Mesenchymal stem cell (in vitro differentiated cells and primary cell): Measurements from ENCODE around the gene MED12L.
A peak's percentile ranks its signal among the peaks of the same experiment; 100 is the strongest.

Experiments used
- DNase-seq: peaks from one replicate; pipeline ENCODE4 v3.0.0-alpha.2; 2013
- H2AFZ ChIP-seq: one replicate; pipeline ENCODE4 v1.6.1; 2013; ENCODE audit warnings: low read depth, mild to moderate bottlenecking, control low read depth, inconsistent platforms, low read length, moderate library complexity
- H2AK5ac ChIP-seq: 2 replicates; pipeline ENCODE4 v1.6.1; 2013; ENCODE audit warnings: low read length, moderate library complexity, mild to moderate bottlenecking, inconsistent platforms; ENCODE audit not compliant: severe bottlenecking
- H2BK120ac ChIP-seq: one replicate; pipeline ENCODE4 v1.6.1; 2013; ENCODE audit warnings: low read depth, mild to moderate bottlenecking, inconsistent platforms, low read length, moderate library complexity
- H2BK12ac ChIP-seq, 2 experiments: one replicate each; pipeline ENCODE4 v1.6.1; 2013; ENCODE audit warnings: inconsistent platforms in 2 of 2, low read length in 2 of 2, mild to moderate bottlenecking in 2 of 2, moderate library complexity in 2 of 2, control low read depth in 1 of 2
- H2BK15ac ChIP-seq: one replicate; pipeline ENCODE4 v1.6.1; 2013; ENCODE audit warnings: mild to moderate bottlenecking, low read depth, inconsistent platforms; ENCODE audit not compliant: poor library complexity, severe bottlenecking
- H2BK5ac ChIP-seq: 2 replicates; pipeline ENCODE4 v1.6.1; 2013; ENCODE audit warnings: low read depth, mild to moderate bottlenecking, low read length, control low read depth, inconsistent platforms; ENCODE audit not compliant: poor library complexity, severe bottlenecking
- H3K14ac ChIP-seq, 2 experiments: one replicate each; pipeline ENCODE4 v1.6.1; 2013; ENCODE audit warnings: inconsistent platforms in 2 of 2, low read length in 2 of 2, control low read depth in 1 of 2, mild to moderate bottlenecking in 1 of 2, moderate library complexity in 1 of 2
- H3K18ac ChIP-seq, 2 experiments: one replicate each; pipeline ENCODE4 v1.6.1; 2013; ENCODE audit warnings: inconsistent platforms in 2 of 2, low read length in 2 of 2, control low read depth in 1 of 2, low read depth in 1 of 2, mild to moderate bottlenecking in 1 of 2
- H3K23ac ChIP-seq, 2 experiments: one replicate each; pipeline ENCODE4 v1.6.1; 2013; ENCODE audit warnings: inconsistent platforms in 2 of 2, low read length in 2 of 2, mild to moderate bottlenecking in 2 of 2, moderate library complexity in 2 of 2, control low read depth in 1 of 2
- H3K27ac ChIP-seq: 2 replicates; pipeline ENCODE4 v1.5.1; 2013; ENCODE audit warnings: mild to moderate bottlenecking, moderate library complexity, low read length, control low read depth, inconsistent platforms; ENCODE audit not compliant: poor library complexity, severe bottlenecking
- H3K27me3 ChIP-seq, 2 experiments: 2 replicates each; pipeline versions ENCODE4 v1.6.1 to v1.7.0; 2013; ENCODE audit warnings: low read length in 2 of 2, mild to moderate bottlenecking in 2 of 2, moderate library complexity in 2 of 2, control low read depth in 1 of 2, inconsistent platforms in 1 of 2; ENCODE audit not compliant: control insufficient read depth in 1 of 2, insufficient read depth in 1 of 2
- H3K36me3 ChIP-seq, 2 experiments: 2 replicates each; pipeline versions ENCODE4 v1.6.1 to v1.7.0; 2013; ENCODE audit warnings: low read length in 2 of 2, control low read depth in 1 of 2, inconsistent platforms in 1 of 2, low read depth in 1 of 2, mild to moderate bottlenecking in 1 of 2; ENCODE audit not compliant: insufficient read depth in 2 of 2, control insufficient read depth in 1 of 2
- H3K4ac ChIP-seq, 2 experiments: one replicate each; pipeline ENCODE4 v1.6.1; 2013; ENCODE audit warnings: inconsistent platforms in 2 of 2, low read length in 2 of 2, mild to moderate bottlenecking in 2 of 2, moderate library complexity in 2 of 2, control low read depth in 1 of 2, low read depth in 1 of 2
- H3K4me1 ChIP-seq: 2 replicates; pipeline ENCODE4 v1.6.1; 2013; ENCODE audit warnings: low read depth, low read length, control low read depth; ENCODE audit not compliant: control insufficient read depth, insufficient read depth
- H3K4me2 ChIP-seq: 2 replicates; pipeline ENCODE4 v1.6.1; 2013; ENCODE audit warnings: low read length, mild to moderate bottlenecking, inconsistent platforms; ENCODE audit not compliant: poor library complexity, severe bottlenecking
- H3K4me3 ChIP-seq, 2 experiments: 2 replicates each; pipeline versions ENCODE4 v1.5.1 to v1.7.0; 2013; ENCODE audit warnings: low read length in 2 of 2, mild to moderate bottlenecking in 2 of 2, control low read depth in 1 of 2, low read depth in 1 of 2; ENCODE audit not compliant: insufficient read depth in 1 of 2
- H3K79me1 ChIP-seq: replicated peaks from 2 replicates; pipeline ENCODE4 v1.6.1; 2013; ENCODE audit warnings: mild to moderate bottlenecking, control low read depth, low read length, inconsistent platforms; ENCODE audit not compliant: poor library complexity, severe bottlenecking
- H3K9ac ChIP-seq: 2 replicates; pipeline ENCODE4 v1.7.0; 2013; ENCODE audit warnings: mild to moderate bottlenecking, low read length, moderate library complexity
- H3K9me3 ChIP-seq: 2 replicates; pipeline ENCODE4 v1.7.0; 2013; ENCODE audit warnings: mild to moderate bottlenecking, low read length; ENCODE audit not compliant: control insufficient read depth
- H4K8ac ChIP-seq: one replicate; pipeline ENCODE4 v1.6.1; 2013; ENCODE audit warnings: inconsistent platforms, mild to moderate bottlenecking, low read length, moderate library complexity
- H4K91ac ChIP-seq: one replicate; pipeline ENCODE4 v1.6.1; 2013; ENCODE audit warnings: mild to moderate bottlenecking, low read length, inconsistent platforms
- WGBS: methylation state at CpG from one replicate; pipeline ENCODE4 v1.1.7; 2013; ENCODE audit warnings: mixed read lengths; 5-methylcytosine and 5-hydroxymethylcytosine counted together

The MED12L gene

DNA sequence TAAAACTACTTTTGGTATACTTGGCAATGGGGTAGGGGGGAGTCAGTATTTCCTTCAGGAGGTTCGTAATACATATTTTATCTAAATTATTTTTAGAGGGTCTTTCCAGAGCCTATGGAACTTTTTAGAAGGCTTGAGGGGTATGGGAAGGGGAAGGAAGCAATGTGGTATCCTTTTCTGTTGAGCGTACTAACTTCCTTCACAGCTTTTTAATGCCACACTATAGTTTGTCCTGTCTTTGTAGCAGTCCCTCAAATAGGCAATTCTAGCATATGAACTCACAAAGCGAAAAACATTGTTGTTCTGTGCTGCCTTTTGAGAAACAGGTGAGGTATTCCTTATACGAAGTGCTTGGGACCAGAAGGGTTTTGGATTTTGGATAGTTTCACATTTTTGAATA, 266.2 kb downstream of the MED12L start:
- Histone ChIP-seq H2BK12ac (no peak overlapping the region), H4K8ac (no peak overlapping the region), H3K14ac (no peak overlapping the region), H3K79me1 (no peaks in the 10 kb centered on the region), H3K4ac (no peak overlapping the region), H3K18ac (no peak overlapping the region), H3K4me3 (no peak overlapping the region), H3K9me3 (no peaks in the 10 kb centered on the region), H3K27ac (no peak overlapping the region), H3K23ac (no peak overlapping the region), H3K9ac (no peak overlapping the region), H2BK15ac (no peak overlapping the region), H2BK120ac (no peak overlapping the region), H3K27me3 (no peaks in the 10 kb centered on the region), H3K4me1 (no peaks in the 10 kb centered on the region), H2BK5ac (no peak overlapping the region), H2AK5ac (no peak overlapping the region), H3K36me3 (no peaks in the 10 kb centered on the region), H2AFZ (no peak overlapping the region), H4K91ac (no peak overlapping the region), H3K4me2 (no peak overlapping the region)
- 100% methylated on average over 3 of the region's 4 CpGs for WGBS
- no peak for DNase-seq

DNA sequence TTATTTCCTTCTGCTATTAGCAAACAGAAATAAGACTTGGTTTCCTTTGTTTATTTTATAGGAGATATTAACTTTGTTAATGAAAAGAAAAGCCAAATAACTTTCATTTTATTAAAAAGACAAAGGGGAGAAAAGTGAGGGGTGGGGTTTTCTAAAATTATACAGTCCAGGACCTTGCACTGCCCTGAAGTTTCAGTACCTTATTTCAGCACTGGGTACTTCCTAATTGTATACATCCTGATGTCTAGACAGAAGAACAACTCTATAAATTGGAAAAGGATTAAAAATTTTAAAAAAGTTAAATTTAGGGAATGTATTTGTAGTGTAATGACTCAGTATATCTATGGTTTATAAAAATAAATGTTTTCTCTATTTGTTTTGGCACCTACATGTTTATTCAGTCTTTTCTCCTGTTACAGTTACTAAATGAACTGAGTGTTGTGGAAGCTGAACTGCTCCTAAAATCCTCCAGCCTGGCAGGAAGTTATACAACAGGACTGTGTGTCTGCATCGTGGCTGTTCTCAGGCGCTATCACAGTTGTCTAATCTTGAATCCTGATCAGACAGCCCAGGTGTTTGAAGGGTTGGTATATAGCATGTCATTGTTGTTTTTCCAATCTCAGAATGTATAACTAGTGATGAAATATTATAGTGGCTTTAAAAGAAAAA, 271.5 kb downstream of the MED12L start:
- Histone ChIP-seq H2BK12ac (no peak overlapping the region), H3K9me3 (no peaks in the 10 kb centered on the region), H2BK5ac (no peak overlapping the region), H3K9ac (peak overlapping the region; percentile 13), H3K4ac (no peak overlapping the region), H3K79me1 (no peaks in the 10 kb centered on the region), H2BK120ac (no peak overlapping the region), H2AFZ (no peak overlapping the region), H4K8ac (no peak overlapping the region), H3K4me3 (no peak overlapping the region), H2AK5ac (no peak overlapping the region), H2BK15ac (no peak overlapping the region), H4K91ac (no peak overlapping the region), H3K14ac (no peak overlapping the region), H3K4me2 (no peak overlapping the region), H3K23ac (no peak overlapping the region), H3K27me3 (no peaks in the 10 kb centered on the region), H3K18ac (no peak overlapping the region), H3K4me1 (no peaks in the 10 kb centered on the region), H3K36me3 (no peaks in the 10 kb centered on the region), H3K27ac (no peak overlapping the region)
- WGBS = 41% methylated on average over 2 of the region's 2 CpGs
- DNase-seq = no peak

DNA sequence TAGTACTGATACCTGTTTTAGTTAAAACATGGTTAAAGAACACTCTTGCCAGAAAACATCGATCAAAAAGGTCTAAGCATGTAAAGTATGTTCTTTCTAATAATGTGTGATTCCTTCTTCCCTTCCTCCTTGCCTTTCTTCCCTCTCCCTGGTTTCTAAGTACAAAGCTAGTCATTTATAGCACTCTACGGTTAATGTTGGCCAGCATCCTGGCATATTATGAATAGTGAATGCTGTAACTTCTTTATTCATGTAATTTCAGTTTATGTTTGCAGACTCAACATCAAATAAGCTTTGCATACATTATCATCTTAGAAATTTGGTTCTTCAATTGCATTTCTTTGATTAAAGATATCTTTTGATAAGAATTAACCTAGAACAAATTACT, 272.0 kb downstream of the MED12L start:
- H3K4me1 ChIP-seq = no peaks in the 10 kb centered on the region
- H4K8ac ChIP-seq = no peak overlapping the region
- H3K27ac ChIP-seq = no peak overlapping the region
- H3K79me1 ChIP-seq = no peaks in the 10 kb centered on the region
- no peak overlapping the region for H2BK12ac ChIP-seq
- H2AK5ac ChIP-seq = no peak overlapping the region
- no peak overlapping the region for H2BK120ac ChIP-seq
- no peak overlapping the region for H2BK5ac ChIP-seq
- DNase-seq = no peak
- peak overlapping the region; percentile 13 for H3K9ac ChIP-seq
- H2BK15ac ChIP-seq = no peak overlapping the region
- no peak overlapping the region for H2AFZ ChIP-seq
- H4K91ac ChIP-seq = no peak overlapping the region
- no CpG with 5 or more reads among the region's 2 CpGs for WGBS
- no peaks in the 10 kb centered on the region for H3K27me3 ChIP-seq
- no peak overlapping the region for H3K4me3 ChIP-seq
- no peaks in the 10 kb centered on the region for H3K36me3 ChIP-seq
- H3K4me2 ChIP-seq = no peak overlapping the region
- H3K23ac ChIP-seq = no peak overlapping the region
- no peaks in the 10 kb centered on the region for H3K9me3 ChIP-seq
- no peak overlapping the region for H3K18ac ChIP-seq
- no peak overlapping the region for H3K14ac ChIP-seq
- H3K4ac ChIP-seq = no peak overlapping the region

DNA sequence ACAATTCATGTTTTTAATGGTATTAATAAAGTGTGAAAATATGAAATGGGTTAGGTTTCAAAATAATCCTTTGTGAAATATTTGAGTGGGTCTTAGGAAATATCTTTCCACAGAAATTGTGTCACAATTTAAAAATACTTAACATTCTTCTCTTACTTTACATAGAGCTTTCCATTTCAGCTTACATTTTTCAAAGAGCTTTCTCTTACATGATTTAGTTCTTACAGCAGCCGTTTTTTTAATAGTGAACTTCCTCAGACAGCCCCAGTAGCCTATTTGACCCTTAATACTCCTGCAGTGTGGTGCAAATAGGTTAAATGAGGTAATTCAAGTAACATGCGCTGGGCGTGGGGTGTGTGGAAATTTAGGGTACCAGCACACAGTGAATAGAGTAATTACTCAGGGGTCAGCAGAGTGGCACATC, 277.3 kb downstream of the MED12L start:
- H2BK120ac ChIP-seq = no peak overlapping the region
- H3K27me3 ChIP-seq = no peaks in the 10 kb centered on the region
- no peak overlapping the region for H3K14ac ChIP-seq
- no peaks in the 10 kb centered on the region for H3K36me3 ChIP-seq
- no peak overlapping the region for H3K18ac ChIP-seq
- no peak overlapping the region for H2BK5ac ChIP-seq
- H3K9me3 ChIP-seq = no peaks in the 10 kb centered on the region
- H3K4ac ChIP-seq = no peak overlapping the region
- H3K4me1 ChIP-seq = peaks cover 2% of the 10 kb centered on the region
- H2BK15ac ChIP-seq = no peak overlapping the region
- no peaks in the 10 kb centered on the region for H3K79me1 ChIP-seq
- H4K8ac ChIP-seq = no peak overlapping the region
- H3K4me3 ChIP-seq = no peak overlapping the region
- WGBS = 70% methylated on average over 3 of the region's 3 CpGs
- H3K4me2 ChIP-seq = no peak overlapping the region
- H3K23ac ChIP-seq = no peak overlapping the region
- no peak for DNase-seq
- no peak overlapping the region for H2AK5ac ChIP-seq
- no peak overlapping the region for H4K91ac ChIP-seq
- no peak overlapping the region for H2BK12ac ChIP-seq
- H3K27ac ChIP-seq = peak overlapping the region; percentile 4
- no peak overlapping the region for H3K9ac ChIP-seq
- no peak overlapping the region for H2AFZ ChIP-seq
